MM.1S (cell line): ENCODE data around the gene XYLT1.

Source experiments
- CTCF ChIP-seq: fragments of 300-600 bp; sonication (generic); IDR thresholded peaks from 2 replicates; pipeline ENCODE4 v1.5.1; 2016; ENCODE audit warnings: antibody characterized with exemption, low read length, mixed read lengths
- EZH2 ChIP-seq: fragments of 300-600 bp; sonication (generic); optimal IDR thresholded peaks from 2 replicates; pipeline ENCODE3; 2017; ENCODE audit warnings: low read depth, mild to moderate bottlenecking, antibody characterized with exemption, low read length, mixed read lengths
- EZH2phosphoT487 ChIP-seq: fragments of 300-600 bp; sonication (generic); IDR thresholded peaks from 2 replicates; pipeline ENCODE4 v1.6.1; 2018; ENCODE audit warnings: antibody characterized with exemption, low read length

- TF ChIP-seq CTCF (no peak), EZH2 (no peak), EZH2phosphoT487 (no peak)
Observed at GRCh38 chr16:17469741-17470181, 999 bp downstream of the XYLT1 start.
